Measurements from ENCODE around the gene EPC1.
"Not testable (repeated sequence)": the region's sequence is repeated elsewhere in the genome, so short reads cannot be mapped to it uniquely, and the experiment has no call there.

Gene EPC1

GRCh38 chr10:32229788-32230187 is 117.2 kb downstream of the EPC1 start:
- DNase-seq, result not testable (repeated sequence)

- DNase-seq, result no peak
Observed at GRCh38 chr10:32229170-32229569, 117.8 kb downstream of the EPC1 start.

GRCh38 chr10:32227802-32228201 is 119.2 kb downstream of the EPC1 start:
- no peak for DNase-seq

GRCh38 chr10:32226624-32227023 is 120.3 kb downstream of the EPC1 start:
- DNase-seq, result no peak

GRCh38 chr10:32225976-32226375 is 121.0 kb downstream of the EPC1 start:
- DNase-seq, result no peak

GRCh38 chr10:32222376-32222775 is 124.6 kb downstream of the EPC1 start:
- not testable (repeated sequence) for DNase-seq

- not testable (repeated sequence) for DNase-seq
Observed at GRCh38 chr10:32219156-32219555, 127.8 kb downstream of the EPC1 start.

- DNase-seq, result not testable (repeated sequence)
Observed at GRCh38 chr10:32218206-32219044, 128.5 kb downstream of the EPC1 start.
